Ovary (tissue), 9 donors: ENCODE data around the gene CYB5B. TPM values are rescaled to one million over a fixed set of nuclear protein-coding genes. Genes with fewer than 3 reads are reported as not detected.

Experiments
- DNase-seq, 5 donors: peaks; one replicate each; pipeline ENCODE4 v3.0.0-alpha.2; 2019 to 2020
- H3K27ac ChIP-seq, 2 donors: fragments of 200-600 bp; one replicate each; pipeline versions ENCODE4 v1.5.1 to v1.8.0; 2019 to 2022
- H3K27me3 ChIP-seq: fragments of 200-600 bp; one replicate; pipeline ENCODE4 v1.8.0; 2022
- H3K36me3 ChIP-seq: fragments of 200-600 bp; sonication (generic); one replicate; pipeline ENCODE4 v1.5.1; 2019
- H3K4me1 ChIP-seq: one replicate; pipeline ENCODE4 v1.8.1; 2013; ENCODE audit warnings: mild to moderate bottlenecking, moderate library complexity; ENCODE audit not compliant: insufficient read depth
- H3K4me3 ChIP-seq: fragments of 200-600 bp; sonication (generic); one replicate; pipeline ENCODE4 v1.5.1; 2017
- H3K9me3 ChIP-seq, 2 donors: fragments of 200-600 bp in 1 of 2; sonication (generic) in 1 of 2; one replicate each; pipeline versions ENCODE4 v1.5.1 to v1.8.1; 2013 to 2019; ENCODE audit warnings: mild to moderate bottlenecking in 1 of 2, moderate library complexity in 1 of 2
- EP300 ChIP-seq: sonication (generic); formaldehyde crosslinking; IDR thresholded peaks from one replicate; pipeline ENCODE4 v1.6.1; 2017; ENCODE audit warnings: antibody characterized with exemption
- POLR2A ChIP-seq: fragments of 450-650 bp; IDR thresholded peaks from one replicate; pipeline ENCODE4 v1.6.1; 2017; ENCODE audit warnings: antibody characterized with exemption, mild to moderate bottlenecking, moderate library complexity
- WGBS, 3 donors: extraction: QIAGEN DNeasy Blood & Tissue Kit in 1 of 3; methylation state at CpG; one replicate each; pipeline versions ENCODE4 v1.1.5 to v1.1.7; 2013 to 2017; 5-methylcytosine and 5-hydroxymethylcytosine counted together
- intact Hi-C, 4 donors: fragments of 100-400 bp; cut with DNase I; formaldehyde crosslinking; loops; one replicate each; pipeline versions ENCODE4 v1.11.0 to v1.15.1; 2022 to 2023
- polyA plus RNA-seq, 2 donors: library from polyadenylated mRNA; stranded (reverse); fragments of 200-250 nt in 1 of 2; fragments of 350-450 nt in 1 of 2; fragmentation: Illumina TruSeq in 1 of 2; extraction: RNeasy Lipid Tissue Mini Kit (QIAGEN cat#74804) in 1 of 2; gene quantifications; one replicate each; pipeline ENCODE4 v1.2.3, GENCODE V29; 2013 to 2014
- total RNA-seq, 7 donors: library from RNA; depleted of rRNA in 2 of 7; stranded (reverse); fragments of >200 nt in 2 of 7; fragmentation: NEBNext Ultra II Directional in 3 of 7; extraction: Animal tissue kit (Norgen Biotek cat#: 25700) in 3 of 7; gene quantifications; one replicate each; pipeline versions ENCODE4 v1.1.0 to v1.2.4, GENCODE V29; 2016 to 2023
- TF ChIP-seq, protein P1 (sequence below), 3 donors: fragments of 450-650 bp in 2 of 3; fragments of 200-600 bp in 1 of 3; IDR thresholded peaks; one replicate each; pipeline versions ENCODE4 v1.5.1 to v1.8.0; 2016 to 2022; ENCODE audit warnings: antibody characterized with exemption in 3 of 3, mild to moderate bottlenecking in 1 of 3
- donor health status: DM: no; HTN: no; CAD: no; lungs with moderate emphysema.
- donor health status: DM: no; HTN: no; CAD: no.
- donor health status: Bipolar disorder and iron deficiency.
- donor health status: DM: yes; HTN: yes; CAD: no.
- donor health status: DM: no; HTN: no; CAD: no.
- donor health status: DM: yes; HTN: yes; CAD: no.

CYB5B gene
- total and polyA plus RNA-seq, 9 donors, result 24.8 to 148 (median 55.8) TPM

DNA sequence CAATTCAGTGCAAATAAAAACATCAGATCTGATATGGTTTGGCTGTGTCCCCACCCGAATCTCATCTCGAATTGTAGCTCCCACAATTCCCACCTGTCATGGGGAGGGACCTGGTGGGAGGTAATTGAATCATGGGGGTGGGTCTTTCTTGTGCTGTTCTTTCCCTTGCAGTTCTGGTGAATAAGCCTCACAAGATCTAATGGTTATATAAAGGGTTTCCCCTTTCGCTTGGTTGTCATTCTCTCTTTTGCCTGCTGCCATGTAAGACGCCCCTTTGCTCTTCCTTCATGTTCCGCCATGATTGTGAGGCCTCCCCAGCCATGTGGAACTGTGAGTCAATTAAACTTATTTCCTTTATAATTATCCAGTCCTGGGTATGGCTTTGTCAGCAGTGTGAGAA is 72.5 kb downstream of the CYB5B start:
- DNase-seq, result no peak
- H3K27ac ChIP-seq, result no peak overlapping the region
- no peak overlapping the region for H3K4me3 ChIP-seq
- 85 to 87% (median 85%) methylated on average over 5 of the region's 5 CpGs for WGBS, 3 donors
- no peaks in the 10 kb centered on the region for H3K9me3 ChIP-seq
- intact Hi-C loops, result no loop called here
- H3K27me3 ChIP-seq, result no peaks in the 10 kb centered on the region
- no peaks in the 10 kb centered on the region for H3K4me1 ChIP-seq
- H3K36me3 ChIP-seq, result no peaks in the 10 kb centered on the region
- no peak for TF ChIP-seq POLR2A
- TF ChIP-seq, protein P1, sequence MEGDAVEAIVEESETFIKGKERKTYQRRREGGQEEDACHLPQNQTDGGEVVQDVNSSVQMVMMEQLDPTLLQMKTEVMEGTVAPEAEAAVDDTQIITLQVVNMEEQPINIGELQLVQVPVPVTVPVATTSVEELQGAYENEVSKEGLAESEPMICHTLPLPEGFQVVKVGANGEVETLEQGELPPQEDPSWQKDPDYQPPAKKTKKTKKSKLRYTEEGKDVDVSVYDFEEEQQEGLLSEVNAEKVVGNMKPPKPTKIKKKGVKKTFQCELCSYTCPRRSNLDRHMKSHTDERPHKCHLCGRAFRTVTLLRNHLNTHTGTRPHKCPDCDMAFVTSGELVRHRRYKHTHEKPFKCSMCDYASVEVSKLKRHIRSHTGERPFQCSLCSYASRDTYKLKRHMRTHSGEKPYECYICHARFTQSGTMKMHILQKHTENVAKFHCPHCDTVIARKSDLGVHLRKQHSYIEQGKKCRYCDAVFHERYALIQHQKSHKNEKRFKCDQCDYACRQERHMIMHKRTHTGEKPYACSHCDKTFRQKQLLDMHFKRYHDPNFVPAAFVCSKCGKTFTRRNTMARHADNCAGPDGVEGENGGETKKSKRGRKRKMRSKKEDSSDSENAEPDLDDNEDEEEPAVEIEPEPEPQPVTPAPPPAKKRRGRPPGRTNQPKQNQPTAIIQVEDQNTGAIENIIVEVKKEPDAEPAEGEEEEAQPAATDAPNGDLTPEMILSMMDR (IDR thresholded peaks at IDR 0.05), result no peak
- TF ChIP-seq EP300, result no peak

DNA sequence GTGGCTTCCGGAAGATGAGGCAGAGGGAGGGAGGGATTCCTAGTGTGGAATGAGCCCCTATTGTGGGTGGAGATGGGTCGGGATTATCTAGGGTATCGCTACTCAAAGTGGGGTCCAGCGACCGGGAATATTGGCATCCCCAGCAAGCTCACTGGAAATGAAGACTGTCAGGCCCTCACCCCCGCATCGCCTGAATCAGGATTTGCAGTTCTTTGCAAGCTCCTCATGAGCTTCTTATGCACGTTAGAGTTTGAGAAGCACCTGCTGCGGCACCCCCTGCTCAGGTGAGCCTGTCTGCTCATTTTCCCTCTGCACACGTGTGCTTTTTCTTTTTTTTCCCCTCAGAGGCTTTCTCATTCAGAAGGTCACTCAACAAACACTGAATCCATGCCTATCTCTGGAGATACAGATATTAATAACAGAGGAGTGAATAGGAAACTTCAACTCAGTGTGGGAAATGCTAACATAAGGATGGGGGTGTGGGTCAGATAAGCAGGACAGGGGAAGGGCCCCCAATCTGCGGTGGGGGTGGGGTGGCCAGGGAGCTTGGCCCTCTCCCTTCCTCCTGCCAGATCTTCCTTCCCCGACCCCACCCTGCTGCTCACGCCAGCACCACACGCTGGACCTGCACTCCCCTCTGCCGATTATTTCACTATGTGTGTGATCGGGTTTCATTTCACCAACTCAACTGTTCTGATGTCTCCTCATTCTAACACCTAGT is 73.6 kb downstream of the CYB5B start:
- TF ChIP-seq, protein P1 (IDR thresholded peaks at IDR 0.05), result no peak
- no peak for TF ChIP-seq EP300
- no peak for TF ChIP-seq POLR2A
- Histone ChIP-seq H3K36me3 (no peaks in the 10 kb centered on the region), H3K9me3 (no peaks in the 10 kb centered on the region), H3K4me3 (no peak overlapping the region), H3K27me3 (no peaks in the 10 kb centered on the region), H3K4me1 (no peaks in the 10 kb centered on the region), H3K27ac (no peak overlapping the region)
- intact Hi-C loops, result no loop called here
- DNase-seq, result no peak
- 55 to 65% (median 59%) methylated on average over 16 of the region's 16 CpGs for WGBS, 3 donors

DNA sequence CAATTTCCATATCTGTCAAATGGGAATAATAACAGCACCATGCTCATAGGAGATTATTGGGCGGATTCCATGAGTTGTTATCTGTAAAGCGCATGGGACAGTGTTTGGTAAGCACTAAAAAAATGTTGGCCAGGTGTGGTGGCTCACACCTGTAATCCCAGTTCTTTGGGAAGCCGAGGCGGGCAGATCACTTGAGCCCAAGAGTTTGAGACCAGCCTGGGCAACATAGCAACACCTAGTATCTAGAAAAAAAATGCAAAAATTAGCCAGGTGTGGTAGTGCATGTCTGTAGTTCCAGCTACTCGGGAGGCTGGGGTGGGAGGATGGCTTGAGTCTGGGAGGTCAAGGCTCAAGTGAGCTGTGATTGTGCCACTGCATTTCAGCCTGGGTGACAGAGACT is 74.5 kb downstream of the CYB5B start:
- Histone ChIP-seq H3K9me3 (no peaks in the 10 kb centered on the region), H3K4me1 (no peaks in the 10 kb centered on the region), H3K36me3 (no peaks in the 10 kb centered on the region), H3K27ac (no peak overlapping the region), H3K27me3 (no peaks in the 10 kb centered on the region), H3K4me3 (no peak overlapping the region)
- WGBS, 3 donors, result 82 to 89% (median 85%) methylated on average over 5 of the region's 5 CpGs
- intact Hi-C loops, result no loop called here
- no peak for DNase-seq
- TF ChIP-seq EP300 (no peak), POLR2A (no peak)
- TF ChIP-seq, protein P1 (IDR thresholded peaks at IDR 0.05), result no peak

DNA sequence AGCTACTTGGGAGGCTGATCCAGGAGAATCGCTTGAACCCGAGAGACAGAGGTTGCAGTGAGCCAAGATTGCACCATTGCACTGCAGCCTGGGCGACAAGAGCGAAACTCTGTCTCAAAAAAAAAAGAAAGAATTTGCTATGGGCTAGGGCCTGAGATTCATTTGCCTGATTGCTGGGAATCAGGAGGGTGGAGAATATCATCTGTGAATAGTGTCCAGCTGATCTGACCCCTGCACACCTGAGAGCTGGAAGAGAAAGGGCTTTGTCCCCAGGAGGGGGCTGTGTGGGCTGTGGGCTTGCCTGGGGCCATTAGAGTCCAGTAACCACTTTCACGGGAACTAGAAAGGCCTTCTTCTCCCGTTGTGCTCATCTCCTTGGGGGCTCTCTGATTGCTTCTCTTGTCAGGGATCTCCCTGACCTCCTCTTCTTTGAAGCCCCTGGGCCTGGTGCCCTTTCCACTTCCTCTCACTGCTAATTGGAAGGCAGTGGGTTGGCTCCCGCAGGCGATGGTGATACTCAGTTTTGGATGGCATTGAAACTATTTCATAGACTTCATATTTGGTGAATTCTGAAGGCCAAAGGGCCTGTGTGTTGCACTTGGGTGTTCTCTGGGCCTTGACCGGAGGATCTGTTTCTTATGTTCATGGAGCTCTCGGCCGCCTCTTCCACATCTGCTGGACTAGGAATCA is 75.3 kb downstream of the CYB5B start:
- Histone ChIP-seq H3K27ac (no peak overlapping the region), H3K27me3 (no peaks in the 10 kb centered on the region), H3K36me3 (no peaks in the 10 kb centered on the region), H3K4me3 (no peak overlapping the region), H3K9me3 (no peaks in the 10 kb centered on the region), H3K4me1 (no peaks in the 10 kb centered on the region)
- DNase-seq, result no peak
- intact Hi-C loops, result no loop called here
- TF ChIP-seq EP300 (no peak), POLR2A (no peak)
- TF ChIP-seq, protein P1 (IDR thresholded peaks at IDR 0.05), result no peak
- 86 to 90% (median 89%) methylated on average over 11 of the region's 11 CpGs for WGBS, 3 donors
